ENCODE data around the gene TBXA2R. TPM values are rescaled to one million over a fixed set of nuclear protein-coding genes. Genes with fewer than 3 reads are reported as not detected.

Gene TBXA2R
- total RNA-seq, 4 donors from 2014 or later, result 0.20 to 4.2 (median 0.90) TPM

GRCh38 chr19:3614858-3615505 is 8.3 kb upstream of the TBXA2R start:
- intact Hi-C loops (cut with DNase I; ENCODE audit: low total_unique reads), result loop anchor here (10.0 kb wide), 2 partner anchors 90 to 300 kb away; no protein-coding TSS in a partner anchor
- WGBS, 2 donors, result 91 to 94% methylated on average over 15 of the region's 18 CpGs
- TF ChIP-seq CTCF (IDR thresholded peaks at IDR 0.05), result no peak
- DNase-seq (ENCODE audit: low spot score in 2 of 2), result no peak
- H3K4me3 ChIP-seq (ENCODE audit: low read depth, poor library complexity, severe bottlenecking), result no peak overlapping the region

- intact Hi-C loops (cut with DNase I; ENCODE audit: low total_unique reads), result loop anchor here (10.0 kb wide), 2 partner anchors 89 to 299 kb away; no protein-coding TSS in a partner anchor
- 89 to 92% methylated on average over 32 to 39 of the region's 39 CpGs for WGBS, 2 donors
- H3K4me3 ChIP-seq (ENCODE audit: low read depth, poor library complexity, severe bottlenecking), result no peak overlapping the region
- TF ChIP-seq POLR2A (IDR thresholded peaks at IDR 0.05), result no peak
- DNase-seq (ENCODE audit: low spot score in 2 of 2), result no peak
These were observed 7.4 kb upstream of the TBXA2R start for GRCh38 chr19:3613818-3614661.

GRCh38 chr19:3612901-3613741 is 6.4 kb upstream of the TBXA2R start:
- no peak for DNase-seq (ENCODE audit: low spot score in 2 of 2)
- TF ChIP-seq POLR2A (IDR thresholded peaks at IDR 0.05) (no peak), CTCF (IDR thresholded peaks at IDR 0.05) (no peak)
- WGBS, 2 donors, result 90 to 92% methylated on average over 75 to 79 of the region's 79 CpGs
- intact Hi-C loops (cut with DNase I; ENCODE audit: low total_unique reads), result loop anchor here (10.0 kb wide), 2 partner anchors 88 to 298 kb away; no protein-coding TSS in a partner anchor
- H3K4me3 ChIP-seq (ENCODE audit: low read depth, poor library complexity, severe bottlenecking), result no peak overlapping the region

- TF ChIP-seq POLR2A (IDR thresholded peaks at IDR 0.05) (no peak), CTCF (IDR thresholded peaks at IDR 0.05) (no peak)
- H3K4me3 ChIP-seq (ENCODE audit: low read depth, poor library complexity, severe bottlenecking), result no peak overlapping the region
- intact Hi-C loops (cut with DNase I; ENCODE audit: low total_unique reads), result loop anchor here (10.0 kb wide), 2 partner anchors 88 to 298 kb away; no protein-coding TSS in a partner anchor
- 96 to 97% methylated on average over 30 to 33 of the region's 33 CpGs for WGBS, 2 donors
- DNase-seq (ENCODE audit: low spot score in 2 of 2), result no peak
These were observed 5.7 kb upstream of the TBXA2R start for GRCh38 chr19:3612330-3612729.

- intact Hi-C loops (cut with DNase I; ENCODE audit: low total_unique reads), result loop anchor here (10.0 kb wide), 2 partner anchors 87 to 297 kb away; no protein-coding TSS in a partner anchor
- 93 to 95% methylated on average over 36 of the region's 36 CpGs for WGBS, 2 donors
These were observed 5.2 kb upstream of the TBXA2R start for GRCh38 chr19:3611841-3612240.

More at GRCh38 chr19:3611841-3612240, 5.2 kb upstream of the TBXA2R start:
- DNase-seq (ENCODE audit: low spot score in 2 of 2), result no peak
- no peak overlapping the region for H3K4me3 ChIP-seq (ENCODE audit: low read depth, poor library complexity, severe bottlenecking)
- TF ChIP-seq CTCF (IDR thresholded peaks at IDR 0.05), result no peak
